Neural progenitor cell (in vitro differentiated cells): ENCODE results near the gene KCNIP2. TPM values are rescaled to one million over a fixed set of nuclear protein-coding genes. Genes with fewer than 3 reads are reported as not detected.

Experiments
- DNase-seq: peaks from one replicate; pipeline ENCODE4 v3.0.0-alpha.2; 2016; ENCODE audit warnings: low spot score
- H2AFZ ChIP-seq: fragments of 200-600 bp; sonication (generic); replicated peaks from 2 replicates; pipeline ENCODE4 v1.6.1; 2016; ENCODE audit warnings: antibody characterized with exemption
- H3F3A ChIP-seq: fragments of 200-600 bp; sonication (generic); 2 replicates; pipeline ENCODE4 v1.6.1; 2016; ENCODE audit warnings: antibody characterized with exemption, low read depth
- H3K27ac ChIP-seq: fragments of 200-600 bp; sonication (generic); 2 replicates; pipeline ENCODE4 v1.5.1; 2016; ENCODE audit warnings: mild to moderate bottlenecking
- H3K27me3 ChIP-seq: fragments of 200-600 bp; sonication (generic); 2 replicates; pipeline ENCODE4 v1.6.1; 2016; ENCODE audit warnings: mild to moderate bottlenecking, moderate library complexity
- H3K36me3 ChIP-seq: fragments of 200-600 bp; sonication (generic); 2 replicates; pipeline ENCODE4 v1.5.1; 2016
- H3K4me1 ChIP-seq: fragments of 200-600 bp; sonication (generic); 2 replicates; pipeline ENCODE4 v1.6.1; 2016; ENCODE audit warnings: mixed run types
- H3K4me2 ChIP-seq: fragments of 200-600 bp; sonication (generic); 2 replicates; pipeline ENCODE4 v1.6.1; 2016
- H3K4me3 ChIP-seq: fragments of 200-600 bp; sonication (generic); 2 replicates; pipeline ENCODE4 v1.5.1; 2016
- H3K79me2 ChIP-seq: fragments of 200-600 bp; sonication (generic); 2 replicates; pipeline ENCODE4 v1.6.1; 2016; ENCODE audit warnings: low read depth
- H3K9ac ChIP-seq: fragments of 200-600 bp; sonication (generic); 2 replicates; pipeline ENCODE4 v1.6.1; 2016
- H3K9me3 ChIP-seq: fragments of 200-600 bp; sonication (generic); 2 replicates; pipeline ENCODE4 v1.5.1; 2016; ENCODE audit warnings: low read depth
- H4K20me1 ChIP-seq: fragments of 200-600 bp; sonication (generic); 2 replicates; pipeline ENCODE4 v1.6.1; 2016; ENCODE audit warnings: low read depth
- H3K27ac Mint-ChIP-seq: 3 replicates; pipeline ENCODE4 v1.8.0; 2021; ENCODE audit warnings: mixed read lengths
- H3K27me3 Mint-ChIP-seq: 2 replicates; pipeline ENCODE4 v1.8.0; 2022; ENCODE audit warnings: low read depth, mild to moderate bottlenecking, inconsistent platforms, moderate library complexity, mixed read lengths; ENCODE audit not compliant: insufficient read depth
- H3K36me3 Mint-ChIP-seq: 3 replicates; pipeline ENCODE4 v1.8.0; 2021; ENCODE audit warnings: mixed read lengths
- H3K4me1 Mint-ChIP-seq: 3 replicates; pipeline ENCODE4 v1.8.0; 2021; ENCODE audit warnings: mixed read lengths
- H3K4me3 Mint-ChIP-seq: 3 replicates; pipeline ENCODE4 v1.8.0; 2021; ENCODE audit warnings: mild to moderate bottlenecking, moderate library complexity, mixed read lengths
- H3K9me3 Mint-ChIP-seq: 3 replicates; pipeline ENCODE4 v1.8.0; 2020; ENCODE audit warnings: mixed read lengths
- CTCF ChIP-seq: fragments of 200-600 bp; sonication (generic); IDR thresholded peaks from 2 replicates; pipeline ENCODE4 v1.5.1; 2017; ENCODE audit warnings: antibody characterized with exemption, mild to moderate bottlenecking
- EZH2 ChIP-seq: fragments of 200-600 bp; sonication (generic); IDR thresholded peaks from 2 replicates; pipeline ENCODE4 v1.6.1; 2017; ENCODE audit warnings: antibody characterized with exemption, mild to moderate bottlenecking, moderate library complexity
- EZH2phosphoT487 ChIP-seq: fragments of 200-600 bp; sonication (generic); IDR thresholded peaks from 2 replicates; pipeline ENCODE4 v1.6.1; 2017; ENCODE audit warnings: antibody characterized with exemption
- total RNA-seq: library from RNA; depleted of rRNA; stranded (reverse); fragments of >200 nt; gene quantifications from 2 replicates; pipeline ENCODE4 v1.2.3, GENCODE V29; 2015; ENCODE audit warnings: low replicate concordance

The KCNIP2 gene
- total RNA-seq, 1 donor from 2014 or later: 2.4 TPM

DNA sequence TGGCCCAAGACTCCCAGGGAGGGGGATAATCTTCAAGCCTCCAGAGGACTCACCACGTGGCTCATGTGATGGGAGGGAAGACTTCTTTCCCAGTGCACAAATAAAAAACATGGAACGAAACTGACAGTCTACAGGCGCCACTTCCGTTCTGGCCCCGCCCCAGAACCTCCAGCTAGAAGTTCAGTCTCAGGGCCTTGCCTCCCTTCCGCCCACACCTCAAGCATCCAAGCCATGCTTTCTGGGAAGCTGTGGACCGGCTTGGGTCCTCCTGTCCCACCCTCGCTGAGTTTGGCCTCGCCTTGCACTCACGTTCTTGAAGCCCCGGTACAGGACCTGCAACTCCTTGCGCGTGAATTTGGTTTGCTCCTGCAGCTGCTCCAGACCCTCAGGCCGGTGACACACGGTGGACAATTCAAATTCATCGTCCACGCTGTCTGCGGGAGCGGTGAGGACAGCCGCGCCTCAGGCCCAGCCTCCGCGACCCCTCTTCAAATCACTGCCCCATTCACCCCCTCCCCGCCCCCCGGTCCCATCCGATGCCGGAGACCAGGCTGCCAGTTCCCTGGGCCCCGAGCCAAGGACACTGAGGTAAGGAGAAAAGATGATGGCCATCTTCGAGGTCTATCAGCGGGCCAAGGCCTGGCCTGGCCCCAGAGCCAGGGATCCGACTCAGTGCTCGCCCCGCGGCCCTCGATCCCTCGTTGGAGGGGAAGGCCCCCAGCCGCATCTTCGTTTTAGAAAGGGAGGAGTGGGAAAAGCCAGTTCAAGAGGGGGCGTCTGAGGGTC is 14.6 kb downstream of the KCNIP2 start:
- Mint-ChIP-seq H3K36me3 (no peaks in the 10 kb centered on the region), H3K4me1 (peaks cover 22% of the 10 kb centered on the region), H3K27me3 (peaks cover 11% of the 10 kb centered on the region), H3K4me3 (no peak overlapping the region), H3K27ac (no peak overlapping the region), H3K9me3 (no peaks in the 10 kb centered on the region)
- Histone ChIP-seq H3F3A (peaks cover 29% of the 10 kb centered on the region), H3K4me1 (peaks cover 15% of the 10 kb centered on the region), H3K4me3 (peak overlapping the region; percentile 50), H3K9ac (no peak overlapping the region), H3K27me3 (no peaks in the 10 kb centered on the region), H3K79me2 (no peaks in the 10 kb centered on the region), H4K20me1 (peaks cover 23% of the 10 kb centered on the region), H2AFZ (no peak overlapping the region), H3K36me3 (no peaks in the 10 kb centered on the region), H3K27ac (no peak overlapping the region), H3K9me3 (no peaks in the 10 kb centered on the region), H3K4me2 (peak overlapping the region; percentile 78)
- TF ChIP-seq EZH2 (no peak), EZH2phosphoT487 (no peak), CTCF (no peak)
- no peak for DNase-seq

GRCh38 chr10:101827919-101828600 is 15.5 kb downstream of the KCNIP2 start:
- Mint-ChIP-seq H3K4me3 (peak overlapping the region; percentile 52), H3K36me3 (no peaks in the 10 kb centered on the region), H3K4me1 (peaks cover 22% of the 10 kb centered on the region), H3K27ac (peak overlapping the region; percentile 57), H3K27me3 (peaks cover 11% of the 10 kb centered on the region), H3K9me3 (no peaks in the 10 kb centered on the region)
- no peak for DNase-seq
- H3K9ac ChIP-seq: no peak overlapping the region
- no peak overlapping the region for H3K27ac ChIP-seq
- no peaks in the 10 kb centered on the region for H3K36me3 ChIP-seq
- H4K20me1 ChIP-seq: peaks cover 23% of the 10 kb centered on the region
- no peaks in the 10 kb centered on the region for H3K79me2 ChIP-seq
- no peak overlapping the region for H2AFZ ChIP-seq
- H3K4me3 ChIP-seq: no peak overlapping the region
- no peak for TF ChIP-seq EZH2phosphoT487
- no peak for TF ChIP-seq EZH2
- no peak for TF ChIP-seq CTCF
- peaks cover 15% of the 10 kb centered on the region for H3K4me1 ChIP-seq
- peaks cover 29% of the 10 kb centered on the region for H3F3A ChIP-seq
- no peak overlapping the region for H3K4me2 ChIP-seq
- H3K9me3 ChIP-seq: no peaks in the 10 kb centered on the region
- H3K27me3 ChIP-seq: no peaks in the 10 kb centered on the region

DNA sequence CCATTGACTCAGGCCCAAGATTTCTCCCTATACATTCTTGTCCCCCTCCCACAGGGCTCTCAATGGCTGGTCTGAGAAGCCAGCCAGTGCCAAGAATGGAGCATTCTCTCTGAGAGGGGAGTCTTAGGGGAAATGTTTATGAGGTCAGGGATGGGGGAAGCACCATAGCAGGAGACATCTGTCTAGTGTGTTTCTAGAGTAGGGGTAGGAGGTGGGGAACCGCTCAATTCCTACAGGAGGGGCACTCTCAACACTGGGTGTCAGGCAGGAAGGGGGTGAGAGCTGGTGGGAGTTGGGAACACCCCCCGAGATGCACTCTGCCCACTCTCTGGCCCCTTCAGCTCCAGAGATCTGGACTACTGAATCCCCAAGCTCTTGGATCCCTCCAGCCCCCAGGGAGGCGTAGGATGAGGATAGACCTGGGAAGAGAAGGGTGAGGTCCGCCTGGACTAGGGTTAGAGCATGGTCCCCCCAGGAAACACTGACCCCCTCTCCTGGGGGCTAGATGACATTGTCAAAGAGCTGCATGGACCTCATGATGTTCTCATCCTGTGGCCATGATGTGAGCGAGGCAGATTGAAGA is 16.7 kb downstream of the KCNIP2 start:
- Histone ChIP-seq H3K36me3 (no peaks in the 10 kb centered on the region), H3K27ac (no peak overlapping the region), H3K4me2 (no peak overlapping the region), H4K20me1 (peaks cover 23% of the 10 kb centered on the region), H3K4me1 (peaks cover 15% of the 10 kb centered on the region), H3K4me3 (no peak overlapping the region), H3K9ac (no peak overlapping the region), H3K27me3 (no peaks in the 10 kb centered on the region), H3K9me3 (no peaks in the 10 kb centered on the region), H3F3A (peaks cover 29% of the 10 kb centered on the region), H2AFZ (no peak overlapping the region), H3K79me2 (no peaks in the 10 kb centered on the region)
- no peak for DNase-seq
- Mint-ChIP-seq H3K4me1 (peaks cover 21% of the 10 kb centered on the region), H3K27me3 (peaks cover 13% of the 10 kb centered on the region), H3K36me3 (no peaks in the 10 kb centered on the region), H3K9me3 (no peaks in the 10 kb centered on the region), H3K4me3 (no peak overlapping the region), H3K27ac (no peak overlapping the region)
- TF ChIP-seq EZH2phosphoT487: no peak
- no peak for TF ChIP-seq CTCF
- TF ChIP-seq EZH2: no peak
